Brain microvascular endothelial cell (primary cell): ENCODE data around the gene GYS1.
"Not testable (repeated sequence)": the region's sequence is repeated elsewhere in the genome, so short reads cannot be mapped to it uniquely, and the experiment has no call there.

ENCODE experiments used
- DNase-seq: peaks from one replicate; pipeline ENCODE4 v3.0.0-alpha.2; 2020
- H3K27ac ChIP-seq: fragments of 250-450 bp; sonication (Bioruptor Pico); 2 replicates; pipeline ENCODE4 v1.5.1; 2020; ENCODE audit warnings: mild to moderate bottlenecking, moderate library complexity
- H3K27me3 ChIP-seq: fragments of 250-450 bp; sonication (Bioruptor Pico); replicated peaks from 2 replicates; pipeline ENCODE4 v1.5.1; 2020; ENCODE audit warnings: mild to moderate bottlenecking
- H3K36me3 ChIP-seq: fragments of 250-450 bp; sonication (Bioruptor Pico); replicated peaks from 2 replicates; pipeline ENCODE4 v1.5.1; 2020; ENCODE audit warnings: mild to moderate bottlenecking
- H3K4me3 ChIP-seq: 2 replicates; pipeline ENCODE4 v1.5.1; 2011; ENCODE audit warnings: low read depth, mild to moderate bottlenecking, control low read depth, low read length, moderate library complexity
- CTCF ChIP-seq: IDR thresholded peaks from 2 replicates; pipeline ENCODE4 v1.5.1; 2011; ENCODE audit warnings: low read depth, mild to moderate bottlenecking, moderate library complexity, low read length, control low read depth, inconsistent platforms; ENCODE audit errors: missing control alignments
- in situ Hi-C: cut with HindIII; loops from 2 replicates; pipeline ENCODE4 v1.10.0; 2017; ENCODE audit warnings: low sequenced_read_pairs, low pct_ligation_motif_present

GYS1 gene

GRCh38 chr19:49031642-49032301 is 38.7 kb upstream of the GYS1 start, which contains the start of gene CGB2:
Gene CGB2 (plus strand): TSS chr19:49031890. CDS start chr19:49032096, 206 bp downstream.
- H3K27me3 ChIP-seq, H3K4me3 ChIP-seq, in situ Hi-C loops, H3K27ac ChIP-seq, H3K36me3 ChIP-seq: not testable (repeated sequence)
- peak; percentile 12 for DNase-seq
- peak; percentile 54 for TF ChIP-seq CTCF

- not testable (repeated sequence) for H3K27ac ChIP-seq
These were observed 37.2 kb upstream of the GYS1 start for GRCh38 chr19:49030323-49030722.

GRCh38 chr19:49029749-49030148 is 36.6 kb upstream of the GYS1 start:
- DNase-seq = peak; percentile 36
- H3K27ac ChIP-seq, H3K27me3 ChIP-seq, H3K4me3 ChIP-seq, in situ Hi-C loops, H3K36me3 ChIP-seq: not testable (repeated sequence)

More at GRCh38 chr19:49030323-49030722, 37.2 kb upstream of the GYS1 start:
- H3K36me3 ChIP-seq, H3K27me3 ChIP-seq, in situ Hi-C loops, DNase-seq, H3K4me3 ChIP-seq: not testable (repeated sequence)

GRCh38 chr19:49028686-49029085 is 35.6 kb upstream of the GYS1 start:
- H3K4me3 ChIP-seq, H3K27me3 ChIP-seq, in situ Hi-C loops, H3K27ac ChIP-seq, DNase-seq, H3K36me3 ChIP-seq: not testable (repeated sequence)

GRCh38 chr19:49025599-49025998 is 32.5 kb upstream of the GYS1 start:
- H3K36me3 ChIP-seq, in situ Hi-C loops, H3K27me3 ChIP-seq, H3K4me3 ChIP-seq, H3K27ac ChIP-seq: not testable (repeated sequence)
- DNase-seq = peak; percentile 39

GRCh38 chr19:49025088-49025487 is 32.0 kb upstream of the GYS1 start:
- H3K36me3 ChIP-seq, H3K4me3 ChIP-seq, H3K27me3 ChIP-seq, H3K27ac ChIP-seq, DNase-seq, in situ Hi-C loops: not testable (repeated sequence)

GRCh38 chr19:49024233-49024632 is 31.1 kb upstream of the GYS1 start, which contains the start of gene CGB3:
Gene CGB3 (minus strand): TSS chr19:49024333. CDS start chr19:49023971, 362 bp downstream.
- in situ Hi-C loops, DNase-seq, H3K4me3 ChIP-seq, H3K36me3 ChIP-seq, H3K27me3 ChIP-seq, H3K27ac ChIP-seq: not testable (repeated sequence)

GRCh38 chr19:49022116-49022515 is 29.0 kb upstream of the GYS1 start:
- no peak overlapping the region for H3K4me3 ChIP-seq
- no peak overlapping the region for H3K27ac ChIP-seq
- in situ Hi-C loops = no loop called here
- no peak for TF ChIP-seq CTCF
- DNase-seq = no peak
- H3K36me3 ChIP-seq = no peaks in the 10 kb centered on the region
- H3K27me3 ChIP-seq = no peaks in the 10 kb centered on the region
